Suprapubic skin (tissue), 4 donors: ENCODE data around the gene PROX1. TPM values are rescaled to one million over a fixed set of nuclear protein-coding genes. Genes with fewer than 3 reads are reported as not detected.

Source experiments
- DNase-seq, 2 donors: peaks; one replicate each; pipeline ENCODE4 v3.0.0-alpha.2; 2019; ENCODE audit warnings: low spot score in 2 of 2
- H3K27ac ChIP-seq: fragments of 200-600 bp; sonication (generic); one replicate; pipeline ENCODE4 v1.5.1; 2019
- H3K27me3 ChIP-seq: fragments of 200-600 bp; sonication (generic); one replicate; pipeline ENCODE4 v1.5.1; 2019
- H3K36me3 ChIP-seq: fragments of 200-600 bp; sonication (generic); one replicate; pipeline ENCODE4 v1.5.1; 2019
- H3K4me1 ChIP-seq: fragments of 200-600 bp; sonication (generic); one replicate; pipeline ENCODE4 v1.5.1; 2019
- H3K4me3 ChIP-seq: fragments of 200-600 bp; sonication (generic); one replicate; pipeline ENCODE4 v1.5.1; 2019; ENCODE audit warnings: mild to moderate bottlenecking
- H3K9me3 ChIP-seq: fragments of 200-600 bp; sonication (generic); one replicate; pipeline ENCODE4 v1.5.1; 2019
- CTCF ChIP-seq, 2 donors: fragments of 200-600 bp in 1 of 2; fragments of 450-650 bp in 1 of 2; sonication (generic) in 1 of 2; IDR thresholded peaks; one replicate each; pipeline ENCODE4 v1.5.1; 2016 to 2019; ENCODE audit warnings: antibody characterized with exemption in 2 of 2, mild to moderate bottlenecking in 1 of 2, moderate library complexity in 1 of 2
- EP300 ChIP-seq: sonication (generic); formaldehyde crosslinking; IDR thresholded peaks from one replicate; pipeline ENCODE4 v1.6.1; 2017; ENCODE audit warnings: antibody characterized with exemption
- POLR2A ChIP-seq, 2 donors: fragments of 450-650 bp; IDR thresholded peaks; one replicate each; pipeline ENCODE4 v1.6.1; 2017; ENCODE audit warnings: antibody characterized with exemption in 2 of 2, mild to moderate bottlenecking in 2 of 2, moderate library complexity in 2 of 2
- POLR2AphosphoS5 ChIP-seq, 3 donors: sonication (generic); formaldehyde crosslinking; IDR thresholded peaks; one replicate each; pipeline ENCODE4 v1.6.1; 2017; ENCODE audit warnings: antibody characterized with exemption in 3 of 3
- WGBS: methylation state at CpG from one replicate; pipeline ENCODE4 v1.1.5; 2018; 5-methylcytosine and 5-hydroxymethylcytosine counted together
- total RNA-seq, 4 donors: library from RNA; depleted of rRNA; stranded (reverse); fragments of >200 nt; gene quantifications; one replicate each; pipeline ENCODE4 v1.1.0, GENCODE V29; 2016

Gene PROX1
- total RNA-seq, 4 donors from 2014 or later = 0.68 to 1.9 (median 1.3) TPM

GRCh38 chr1:213960963-213961362 lies 26.8 kb upstream of the PROX1 start:
- Histone ChIP-seq H3K4me3 (no peak overlapping the region), H3K36me3 (no peaks in the 10 kb centered on the region), H3K27ac (no peak overlapping the region), H3K9me3 (no peaks in the 10 kb centered on the region), H3K4me1 (no peaks in the 10 kb centered on the region), H3K27me3 (no peaks in the 10 kb centered on the region)
- 89% methylated on average over 2 of the region's 2 CpGs for WGBS
- DNase-seq = no peak
- TF ChIP-seq POLR2A (IDR thresholded peaks at IDR 0.05) (no peak), EP300 (no peak), CTCF (IDR thresholded peaks at IDR 0.05) (no peak), POLR2AphosphoS5 (IDR thresholded peaks at IDR 0.05) (no peak)

DNA sequence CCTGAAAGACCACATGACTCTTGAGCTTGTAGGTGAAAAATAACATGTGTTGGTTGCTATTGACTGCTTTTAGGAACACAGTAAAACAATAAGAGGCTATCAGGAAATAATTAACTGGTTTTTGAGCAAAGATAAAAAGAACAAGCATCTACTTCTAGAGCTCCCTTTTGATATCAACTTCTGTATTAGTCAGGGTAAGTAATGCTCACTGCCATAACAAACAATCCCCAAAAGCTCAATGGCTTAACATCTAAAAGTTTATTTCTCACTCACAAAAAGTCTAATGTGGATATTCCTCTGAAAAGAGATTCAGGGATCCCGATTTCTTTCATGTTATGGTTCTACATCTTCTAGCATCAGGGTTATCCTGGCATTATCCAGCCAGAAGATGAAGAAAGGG lies 25.3 kb upstream of the PROX1 start:
- Histone ChIP-seq H3K27me3 (peaks cover under 1% of the 10 kb centered on the region), H3K27ac (no peak overlapping the region), H3K4me1 (no peaks in the 10 kb centered on the region), H3K4me3 (no peak overlapping the region), H3K9me3 (no peaks in the 10 kb centered on the region), H3K36me3 (no peaks in the 10 kb centered on the region)
- no peak for DNase-seq
- 100% methylated on average over 1 of the region's 1 CpG for WGBS
- TF ChIP-seq POLR2AphosphoS5 (IDR thresholded peaks at IDR 0.05) (no peak), EP300 (no peak), CTCF (IDR thresholded peaks at IDR 0.05) (no peak), POLR2A (IDR thresholded peaks at IDR 0.05) (no peak)

GRCh38 chr1:213966122-213966521 lies 21.7 kb upstream of the PROX1 start:
- Histone ChIP-seq H3K4me3 (no peak overlapping the region), H3K36me3 (no peaks in the 10 kb centered on the region), H3K9me3 (no peaks in the 10 kb centered on the region), H3K27me3 (peaks cover 6% of the 10 kb centered on the region), H3K4me1 (no peaks in the 10 kb centered on the region), H3K27ac (no peak overlapping the region)
- no peak for TF ChIP-seq EP300
- TF ChIP-seq POLR2AphosphoS5 (IDR thresholded peaks at IDR 0.05) = no peak
- TF ChIP-seq POLR2A (IDR thresholded peaks at IDR 0.05) = no peak
- no peak for TF ChIP-seq CTCF (IDR thresholded peaks at IDR 0.05)
- DNase-seq = no peak
- WGBS = 90% methylated on average over 5 of the region's 5 CpGs

DNA sequence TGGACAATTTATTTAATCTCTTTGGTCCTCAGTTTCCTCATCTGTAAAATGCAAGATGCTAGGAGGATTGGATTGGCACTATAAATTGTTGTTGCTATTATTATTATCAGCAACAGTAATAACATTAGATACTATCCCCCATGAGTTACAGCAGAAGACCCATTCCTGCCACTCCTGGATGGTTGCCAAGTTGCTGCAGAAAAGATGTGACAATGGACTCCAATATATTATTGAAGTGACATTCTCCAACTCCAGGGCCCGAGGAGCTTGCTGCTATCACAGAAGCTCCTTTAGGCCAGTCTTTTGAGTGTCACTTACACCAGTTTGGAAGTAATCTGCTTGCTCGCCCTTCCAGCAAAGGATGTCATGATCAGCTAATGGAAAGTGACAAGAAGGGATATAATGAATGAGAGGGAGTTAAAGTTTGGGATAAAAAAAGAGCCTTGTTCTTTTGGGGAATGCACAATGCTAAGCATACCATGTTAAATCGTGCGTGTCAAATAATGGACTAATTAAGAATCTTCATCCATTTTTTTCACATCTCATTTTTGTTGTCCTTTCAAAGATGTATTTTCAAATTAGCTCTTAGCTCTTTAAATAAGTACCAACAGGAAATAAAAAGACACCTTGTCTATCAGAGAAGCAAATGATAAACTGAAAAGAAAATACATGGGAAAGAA lies 19.5 kb upstream of the PROX1 start:
- no peaks in the 10 kb centered on the region for H3K36me3 ChIP-seq
- H3K9me3 ChIP-seq = no peaks in the 10 kb centered on the region
- no peak for TF ChIP-seq CTCF (IDR thresholded peaks at IDR 0.05)
- TF ChIP-seq POLR2A (IDR thresholded peaks at IDR 0.05) = no peak
- TF ChIP-seq POLR2AphosphoS5 (IDR thresholded peaks at IDR 0.05) = no peak
- no peak for TF ChIP-seq EP300
- H3K4me3 ChIP-seq = no peak overlapping the region
- H3K4me1 ChIP-seq = no peaks in the 10 kb centered on the region
- DNase-seq = no peak
- 68% methylated on average over 4 of the region's 4 CpGs for WGBS
- peaks cover 6% of the 10 kb centered on the region for H3K27me3 ChIP-seq
- H3K27ac ChIP-seq = no peak overlapping the region

DNA sequence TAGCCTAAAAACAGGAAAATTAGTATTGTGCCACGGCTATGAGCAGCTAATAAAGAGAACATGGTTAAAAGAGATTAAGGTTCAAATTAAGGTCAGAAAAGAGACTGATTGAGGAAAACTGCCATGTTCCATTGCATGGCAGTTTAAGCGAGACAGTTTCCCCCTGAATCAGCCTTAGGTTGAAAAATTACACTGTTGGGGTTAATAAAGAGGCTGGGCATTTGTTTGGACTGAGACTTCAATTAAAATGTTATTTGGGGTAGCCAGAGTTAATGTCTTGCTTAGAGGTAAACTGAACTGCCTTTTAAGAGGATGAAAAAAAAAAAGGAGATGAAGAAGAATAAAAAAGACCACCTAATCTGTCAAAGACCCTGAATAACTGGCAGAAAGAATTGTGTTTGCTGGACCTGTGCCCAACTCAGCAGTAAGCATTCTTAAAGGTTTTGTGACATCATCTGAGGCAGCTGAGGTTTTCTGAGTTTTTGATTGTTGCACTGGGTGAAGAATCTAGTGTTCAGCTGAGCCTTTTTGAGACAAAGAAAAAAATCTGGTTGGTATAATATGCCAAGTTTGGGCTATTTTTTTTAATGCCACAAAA lies 17.7 kb upstream of the PROX1 start:
- peaks cover 6% of the 10 kb centered on the region for H3K27me3 ChIP-seq
- H3K4me3 ChIP-seq = no peak overlapping the region
- DNase-seq = no peak
- H3K9me3 ChIP-seq = no peaks in the 10 kb centered on the region
- no peaks in the 10 kb centered on the region for H3K36me3 ChIP-seq
- TF ChIP-seq POLR2AphosphoS5 (IDR thresholded peaks at IDR 0.05) (no peak), EP300 (no peak), CTCF (IDR thresholded peaks at IDR 0.05) (no peak), POLR2A (IDR thresholded peaks at IDR 0.05) (no peak)
- no peaks in the 10 kb centered on the region for H3K4me1 ChIP-seq
- H3K27ac ChIP-seq = no peak overlapping the region
- WGBS = 51% methylated on average over 2 of the region's 2 CpGs
